GM18519 (cell line): Measurements from ENCODE around the gene AKAP6.
"Not testable (repeated sequence)": the region's sequence is repeated elsewhere in the genome, so short reads cannot be mapped to it uniquely, and the experiment has no call there.

Source experiments
- ATAC-seq: cut with Tn5 transposase; IDR thresholded peaks from one replicate; pipeline ENCODE4 v1.9.1; 2021; ENCODE audit warnings: mild to moderate bottlenecking, moderate library complexity; ENCODE audit not compliant: unreplicated experiment, low FRiP score

Gene AKAP6

GRCh38 chr14:32370714-32371113 lies 41.6 kb downstream of the AKAP6 start:
- no peak for ATAC-seq

- ATAC-seq = no peak
These were observed 43.1 kb downstream of the AKAP6 start for GRCh38 chr14:32372154-32372553.

GRCh38 chr14:32373174-32373573 lies 44.1 kb downstream of the AKAP6 start:
- not testable (repeated sequence) for ATAC-seq

- ATAC-seq = no peak
These were observed 45.1 kb downstream of the AKAP6 start for GRCh38 chr14:32374155-32374554.

GRCh38 chr14:32375663-32376062 lies 46.6 kb downstream of the AKAP6 start:
- ATAC-seq = no peak

- no peak for ATAC-seq
These were observed 48.0 kb downstream of the AKAP6 start for GRCh38 chr14:32377046-32377646.

- no peak for ATAC-seq
These were observed 49.2 kb downstream of the AKAP6 start for GRCh38 chr14:32378284-32378683.

GRCh38 chr14:32379447-32379846 lies 50.3 kb downstream of the AKAP6 start:
- no peak for ATAC-seq

GRCh38 chr14:32381869-32382268 lies 52.8 kb downstream of the AKAP6 start:
- no peak for ATAC-seq

GRCh38 chr14:32382704-32383103 lies 53.6 kb downstream of the AKAP6 start:
- ATAC-seq = no peak

- ATAC-seq = no peak
These were observed 54.4 kb downstream of the AKAP6 start for GRCh38 chr14:32383364-32384009.

GRCh38 chr14:32384464-32384863 lies 55.4 kb downstream of the AKAP6 start:
- no peak for ATAC-seq

- ATAC-seq = not testable (repeated sequence)
These were observed 58.2 kb downstream of the AKAP6 start for GRCh38 chr14:32387295-32387694.

GRCh38 chr14:32393119-32393518 lies 64.0 kb downstream of the AKAP6 start:
- no peak for ATAC-seq

- no peak for ATAC-seq
These were observed 64.9 kb downstream of the AKAP6 start for GRCh38 chr14:32394038-32394437.

GRCh38 chr14:32396885-32397284 lies 67.8 kb downstream of the AKAP6 start:
- ATAC-seq = no peak

GRCh38 chr14:32397861-32398640 lies 69.0 kb downstream of the AKAP6 start:
- ATAC-seq = no peak

- ATAC-seq = no peak
These were observed 70.8 kb downstream of the AKAP6 start for GRCh38 chr14:32399920-32400319.

- no peak for ATAC-seq
These were observed 71.4 kb downstream of the AKAP6 start for GRCh38 chr14:32400480-32400879.

- no peak for ATAC-seq
These were observed 73.9 kb downstream of the AKAP6 start for GRCh38 chr14:32403021-32403420.

- no peak for ATAC-seq
These were observed 74.6 kb downstream of the AKAP6 start for GRCh38 chr14:32403688-32404087.
